Femur (tissue), 1 donor: Measurements from ENCODE around the gene MED9.

Source experiments
- DNase-seq: peaks from one replicate; pipeline ENCODE4 v3.0.0-alpha.2; 2017

MED9 gene

GRCh38 chr17:17492085-17492484 is 15.3 kb downstream of the MED9 start:
- no peak for DNase-seq

- DNase-seq: no peak
Measured at GRCh38 chr17:17492571-17492970, 15.8 kb downstream of the MED9 start.

GRCh38 chr17:17493249-17493985 is 16.6 kb downstream of the MED9 start:
- peak; percentile 20 for DNase-seq

GRCh38 chr17:17493986-17494466 is 17.2 kb downstream of the MED9 start:
- DNase-seq: no peak

- DNase-seq: no peak
Measured at GRCh38 chr17:17494499-17494869, 17.7 kb downstream of the MED9 start.

- peak; percentile 65 for DNase-seq
Measured at GRCh38 chr17:17494870-17495535, 18.2 kb downstream of the MED9 start.

GRCh38 chr17:17495536-17496188 is 18.9 kb downstream of the MED9 start:
- no peak for DNase-seq

- DNase-seq: peak; percentile 93
Measured at GRCh38 chr17:17496189-17497064, 19.6 kb downstream of the MED9 start, which contains the start of gene RASD1. RASD1 (minus strand) TSS chr17:17496395; CDS start chr17:17496181, 214 bp downstream.

GRCh38 chr17:17497065-17497844 is 20.5 kb downstream of the MED9 start:
- DNase-seq: peak; percentile 26

GRCh38 chr17:17497845-17498520 is 21.2 kb downstream of the MED9 start:
- DNase-seq: peak; percentile 16

GRCh38 chr17:17498606-17499301 is 22.0 kb downstream of the MED9 start:
- DNase-seq: no peak

- no peak for DNase-seq
Measured at GRCh38 chr17:17499402-17500145, 22.8 kb downstream of the MED9 start.

- peak; percentile 17 for DNase-seq
Measured at GRCh38 chr17:17500999-17501605, 24.3 kb downstream of the MED9 start.

- DNase-seq: no peak
Measured at GRCh38 chr17:17502741-17503565, 26.2 kb downstream of the MED9 start.

- peak; percentile 87 for DNase-seq
Measured at GRCh38 chr17:17503566-17504130, 26.8 kb downstream of the MED9 start.

- peak; percentile 15 for DNase-seq
Measured at GRCh38 chr17:17504341-17505140, 27.7 kb downstream of the MED9 start.

- DNase-seq: no peak
Measured at GRCh38 chr17:17505151-17505550, 28.4 kb downstream of the MED9 start.
